Peyer's patch (tissue), 4 donors: ENCODE measurements around the gene KLF12.

Experiments used
- POLR2A ChIP-seq, 2 donors: fragments of 450-650 bp; IDR thresholded peaks; one replicate each; pipeline ENCODE4 v1.5.1; 2017; ENCODE audit warnings: antibody characterized with exemption in 2 of 2, mild to moderate bottlenecking in 2 of 2, moderate library complexity in 2 of 2
- TF ChIP-seq, protein P1 (sequence below), 6 experiments: fragments of 450-650 bp in 4 of 6; fragments of 200-600 bp in 2 of 6; sonication (generic) in 1 of 6; IDR thresholded peaks; one replicate each; pipeline ENCODE4 v1.5.1; 2017 to 2019; ENCODE audit warnings: antibody characterized with exemption in 6 of 6, mild to moderate bottlenecking in 3 of 6, moderate library complexity in 1 of 6

DNA sequence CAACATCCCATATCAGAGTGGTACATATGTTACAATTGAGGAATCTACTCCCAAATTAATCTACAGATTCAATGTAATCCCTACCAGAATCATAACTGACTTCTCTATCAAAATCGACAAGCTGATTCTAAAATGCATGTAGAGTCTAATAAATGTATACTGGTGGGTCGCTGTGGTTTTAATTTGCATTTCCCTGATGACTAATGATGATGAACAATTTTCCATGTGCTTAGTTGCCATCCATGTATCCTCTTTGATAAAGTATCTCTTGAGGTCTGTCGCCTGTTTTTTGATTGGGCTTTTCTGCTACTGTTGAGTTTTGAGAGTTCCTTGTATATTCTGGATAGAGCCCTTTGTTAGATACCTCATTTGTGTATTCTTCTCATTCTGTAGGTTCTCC is 43.8 kb downstream of the KLF12 start:
- TF ChIP-seq, protein P1, sequence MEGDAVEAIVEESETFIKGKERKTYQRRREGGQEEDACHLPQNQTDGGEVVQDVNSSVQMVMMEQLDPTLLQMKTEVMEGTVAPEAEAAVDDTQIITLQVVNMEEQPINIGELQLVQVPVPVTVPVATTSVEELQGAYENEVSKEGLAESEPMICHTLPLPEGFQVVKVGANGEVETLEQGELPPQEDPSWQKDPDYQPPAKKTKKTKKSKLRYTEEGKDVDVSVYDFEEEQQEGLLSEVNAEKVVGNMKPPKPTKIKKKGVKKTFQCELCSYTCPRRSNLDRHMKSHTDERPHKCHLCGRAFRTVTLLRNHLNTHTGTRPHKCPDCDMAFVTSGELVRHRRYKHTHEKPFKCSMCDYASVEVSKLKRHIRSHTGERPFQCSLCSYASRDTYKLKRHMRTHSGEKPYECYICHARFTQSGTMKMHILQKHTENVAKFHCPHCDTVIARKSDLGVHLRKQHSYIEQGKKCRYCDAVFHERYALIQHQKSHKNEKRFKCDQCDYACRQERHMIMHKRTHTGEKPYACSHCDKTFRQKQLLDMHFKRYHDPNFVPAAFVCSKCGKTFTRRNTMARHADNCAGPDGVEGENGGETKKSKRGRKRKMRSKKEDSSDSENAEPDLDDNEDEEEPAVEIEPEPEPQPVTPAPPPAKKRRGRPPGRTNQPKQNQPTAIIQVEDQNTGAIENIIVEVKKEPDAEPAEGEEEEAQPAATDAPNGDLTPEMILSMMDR (IDR thresholded peaks at IDR 0.05): no peak
- TF ChIP-seq POLR2A (IDR thresholded peaks at IDR 0.05): no peak
